OCI-LY7 (cell line): ENCODE measurements around the gene ADGRF1. TPM values are rescaled to one million over a fixed set of nuclear protein-coding genes. Genes with fewer than 3 reads are reported as not detected.

Source experiments
- BruUV-seq: library from RNA; stranded (reverse); fragments of 400-500 nt; replicated peaks from 2 replicates; lab custom pipeline; 2021; lab: Mats Ljungman, UMichigan
- CTCF ChIA-PET: fragments of 300-600 bp; sonication (Branson Sonifier 250); formaldehyde crosslinking; loops from one replicate; lab custom pipeline; 2022; ENCODE audit warnings: antibody characterized with exemption; ENCODE audit not compliant: unreplicated experiment; lab: Charles Lee
- POLR2A ChIA-PET: fragments of 300-600 bp; sonication (Branson Sonifier 250); formaldehyde crosslinking; loops from one replicate; lab custom pipeline; 2022; ENCODE audit warnings: antibody characterized with exemption; lab: Charles Lee
- DNase-seq: peaks from one replicate; pipeline ENCODE4 v3.0.0-alpha.2; 2015; ENCODE audit warnings: low spot score
- H2AFZ ChIP-seq: fragments of 200-600 bp; sonication (generic), shearing (Covaris generic); 2 replicates; pipeline ENCODE4 v1.6.1; 2014; ENCODE audit warnings: mild to moderate bottlenecking, antibody characterized with exemption, low read length, moderate library complexity
- H3K27ac ChIP-seq: fragments of 200-600 bp; sonication (generic); 2 replicates; pipeline ENCODE4 v1.5.1; 2014; ENCODE audit warnings: mixed run types, low read depth, mild to moderate bottlenecking, moderate library complexity, low read length, inconsistent platforms; ENCODE audit not compliant: poor library complexity, severe bottlenecking
- H3K36me3 ChIP-seq: fragments of 200-600 bp; sonication (generic); 2 replicates; pipeline ENCODE4 v1.6.1; 2014; ENCODE audit warnings: mild to moderate bottlenecking, antibody characterized with exemption, low read length, moderate library complexity, mixed read lengths; ENCODE audit not compliant: insufficient read depth
- H3K4me1 ChIP-seq: fragments of 200-600 bp; sonication (generic); 2 replicates; pipeline ENCODE4 v1.5.1; 2014; ENCODE audit warnings: mild to moderate bottlenecking, low read length; ENCODE audit not compliant: insufficient read depth, poor library complexity, severe bottlenecking
- H3K4me2 ChIP-seq: fragments of 200-600 bp; sonication (generic); 2 replicates; pipeline ENCODE4 v1.6.1; 2014; ENCODE audit warnings: mild to moderate bottlenecking, low read length
- H3K4me3 ChIP-seq: fragments of 200-600 bp; sonication (generic); 2 replicates; pipeline ENCODE4 v1.5.1; 2014; ENCODE audit warnings: mild to moderate bottlenecking, low read depth, low read length; ENCODE audit not compliant: poor library complexity, severe bottlenecking
- H3K79me2 ChIP-seq: fragments of 200-600 bp; sonication (generic); 2 replicates; pipeline ENCODE4 v1.6.1; 2016; ENCODE audit warnings: low read depth, mild to moderate bottlenecking, low read length, moderate library complexity, mixed read lengths; ENCODE audit not compliant: insufficient read depth
- H3K9me2 ChIP-seq: fragments of 200-600 bp; sonication (generic); 2 replicates; pipeline ENCODE4 v1.6.1; 2016; ENCODE audit warnings: mild to moderate bottlenecking, low read length, mixed read lengths; ENCODE audit not compliant: insufficient read depth
- H3K9me3 ChIP-seq: fragments of 200-600 bp; sonication (generic); 2 replicates; pipeline ENCODE4 v1.6.1; 2014; ENCODE audit warnings: mild to moderate bottlenecking, mixed run types, low read length, mixed read lengths
- H4K20me1 ChIP-seq: fragments of 200-600 bp; sonication (generic); 2 replicates; pipeline ENCODE4 v1.6.1; 2014; ENCODE audit warnings: mild to moderate bottlenecking, antibody characterized with exemption, low read length, moderate library complexity, mixed read lengths; ENCODE audit not compliant: insufficient read depth
- CTCF ChIP-seq: fragments of 200-600 bp; sonication (generic); conservative IDR thresholded peaks from 2 replicates; pipeline ENCODE4 v1.5.1; 2014; ENCODE audit warnings: mild to moderate bottlenecking, antibody characterized with exemption, low read length, moderate library complexity, mixed read lengths
- EZH2phosphoT487 ChIP-seq: fragments of 200-600 bp; sonication (generic); IDR thresholded peaks from 2 replicates; pipeline ENCODE4 v1.6.1; 2018; ENCODE audit warnings: low read depth, borderline replicate concordance, mild to moderate bottlenecking, mixed run types, antibody characterized with exemption, low read length, moderate library complexity, mixed read lengths
- intact Hi-C: fragments of 100-400 bp; cut with micrococcal nuclease; formaldehyde crosslinking; loops from one replicate; pipeline ENCODE4 v1.10.0; 2022; ENCODE audit not compliant: unreplicated experiment
- total RNA-seq, 2 experiments: library from RNA; depleted of rRNA in 1 of 2; stranded (reverse); fragments of >200 nt in 1 of 2; shearing (Covaris generic) in 1 of 2; gene quantifications; 2 replicates each; pipeline ENCODE4 v1.2.3, GENCODE V29; 2014 to 2022

Gene ADGRF1
- total RNA-seq, 2 experiments from 2014 or later: not detected

- ChIA-PET CTCF (no interaction called here), POLR2A (no interaction called here)
- no peak overlapping the region for H2AFZ ChIP-seq
- BruUV-seq: no TSS peak
- H3K36me3 ChIP-seq: no peaks in the 10 kb centered on the region
- no peak overlapping the region for H3K4me2 ChIP-seq
- no peaks in the 10 kb centered on the region for H4K20me1 ChIP-seq
- DNase-seq: no peak
- H3K79me2 ChIP-seq: no peaks in the 10 kb centered on the region
- H3K9me3 ChIP-seq: no peaks in the 10 kb centered on the region
- no peaks in the 10 kb centered on the region for H3K9me2 ChIP-seq
- TF ChIP-seq EZH2phosphoT487: no peak
- no peak for TF ChIP-seq CTCF
- no peak overlapping the region for H3K4me3 ChIP-seq
- intact Hi-C loops: no loop called here
- H3K27ac ChIP-seq: no peak overlapping the region
- H3K4me1 ChIP-seq: no peaks in the 10 kb centered on the region
Observed at GRCh38 chr6:47029865-47030561, 12.1 kb downstream of the ADGRF1 start.

DNA sequence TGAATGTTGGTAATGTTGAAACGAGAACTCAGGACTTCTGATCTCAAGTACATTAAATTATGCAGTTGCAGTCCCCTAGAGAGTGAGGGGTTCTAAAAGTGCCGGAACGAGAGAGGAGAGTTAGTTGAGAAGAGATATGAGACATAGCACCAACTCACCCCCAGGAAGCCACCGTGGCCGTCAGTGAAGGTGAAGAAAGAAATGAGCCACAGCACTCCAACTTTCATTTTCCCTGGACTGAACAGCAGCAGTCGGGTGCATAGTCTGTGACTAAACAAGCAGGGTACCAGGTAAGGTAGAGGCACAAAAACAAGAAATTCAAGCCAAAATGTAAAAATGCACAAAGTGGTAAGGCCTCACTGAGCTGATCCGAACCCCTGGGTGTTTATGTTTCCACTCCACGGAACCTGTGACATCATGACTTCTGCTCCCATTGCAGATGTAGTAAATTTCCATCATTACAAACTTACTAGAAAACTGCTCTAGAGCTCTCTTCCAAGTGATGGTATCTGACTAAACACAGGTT is 13.2 kb downstream of the ADGRF1 start:
- Histone ChIP-seq H2AFZ (no peak overlapping the region), H3K4me3 (no peak overlapping the region), H3K79me2 (no peaks in the 10 kb centered on the region), H3K27ac (no peak overlapping the region), H3K4me2 (no peak overlapping the region), H3K9me3 (no peaks in the 10 kb centered on the region), H3K9me2 (no peaks in the 10 kb centered on the region), H3K36me3 (no peaks in the 10 kb centered on the region), H4K20me1 (no peaks in the 10 kb centered on the region), H3K4me1 (no peaks in the 10 kb centered on the region)
- intact Hi-C loops: no loop called here
- POLR2A ChIA-PET: no interaction called here
- DNase-seq: no peak
- no peak for TF ChIP-seq CTCF
- TF ChIP-seq EZH2phosphoT487: no peak
- BruUV-seq: no TSS peak
- CTCF ChIA-PET: no interaction called here

GRCh38 chr6:47027315-47027714 is 14.8 kb downstream of the ADGRF1 start:
- intact Hi-C loops: no loop called here

More at GRCh38 chr6:47027315-47027714, 14.8 kb downstream of the ADGRF1 start:
- Histone ChIP-seq H3K4me1 (no peaks in the 10 kb centered on the region), H3K79me2 (no peaks in the 10 kb centered on the region), H2AFZ (no peak overlapping the region), H3K36me3 (no peaks in the 10 kb centered on the region), H3K4me2 (no peak overlapping the region), H3K4me3 (no peak overlapping the region), H3K27ac (no peak overlapping the region), H3K9me3 (no peaks in the 10 kb centered on the region), H3K9me2 (no peaks in the 10 kb centered on the region), H4K20me1 (no peaks in the 10 kb centered on the region)
- POLR2A ChIA-PET: no interaction called here
- CTCF ChIA-PET: no interaction called here
- no peak for DNase-seq
- TF ChIP-seq EZH2phosphoT487 (no peak), CTCF (no peak)
- no TSS peak for BruUV-seq
